ENCODE results near the gene RCBTB2.

DNA sequence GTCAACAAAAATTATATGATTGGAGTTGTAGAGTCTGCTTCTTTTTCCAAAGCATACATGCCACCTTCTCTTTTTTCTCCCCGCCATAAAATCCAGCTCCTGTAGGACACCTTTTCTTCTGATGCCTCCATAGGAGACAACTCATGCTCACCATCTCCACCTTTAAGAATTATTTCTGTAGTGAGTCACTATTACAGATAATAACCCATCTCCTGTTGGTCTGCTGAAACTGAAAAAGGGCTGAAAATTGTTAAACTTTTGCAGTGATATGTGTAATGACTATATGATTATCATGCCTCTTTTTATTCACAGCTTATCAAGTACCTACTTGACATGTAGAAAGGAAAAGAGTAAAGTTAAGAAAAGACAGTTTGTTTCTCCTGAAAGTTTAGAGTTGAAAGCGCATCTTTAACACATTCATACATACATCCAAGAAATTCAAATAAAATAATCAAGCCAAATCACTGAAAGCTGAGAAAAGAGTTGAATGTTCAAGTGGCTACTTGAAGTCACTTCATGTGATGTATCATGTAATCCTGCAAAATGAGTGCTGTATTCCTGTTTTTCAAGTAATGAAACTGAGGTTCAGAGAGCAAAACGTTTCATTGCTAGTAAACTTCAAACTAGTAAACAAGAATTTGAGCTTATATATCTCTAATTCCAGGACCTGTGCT is 84.5 kb downstream of the RCBTB2 start:
- TF ChIP-seq ZNF426 (tag by site-specific recombination; IDR thresholded peaks at IDR 0.05) (no peak), ZNF274 (IDR thresholded peaks at IDR 0.05; ENCODE audit: low read length) (no peak), ZNF274 (tag by site-specific recombination; IDR thresholded peaks at IDR 0.05; ENCODE audit: borderline replicate concordance) (no peak), ZNF561 (tag by site-specific recombination; IDR thresholded peaks at IDR 0.05; ENCODE audit: borderline replicate concordance) (no peak), ZNF596 (tag by site-specific recombination; IDR thresholded peaks at IDR 0.05) (no peak), ZNF24 (tag by site-specific recombination; IDR thresholded peaks at IDR 0.05) (no peak)
- TF ChIP-seq, protein P1, sequence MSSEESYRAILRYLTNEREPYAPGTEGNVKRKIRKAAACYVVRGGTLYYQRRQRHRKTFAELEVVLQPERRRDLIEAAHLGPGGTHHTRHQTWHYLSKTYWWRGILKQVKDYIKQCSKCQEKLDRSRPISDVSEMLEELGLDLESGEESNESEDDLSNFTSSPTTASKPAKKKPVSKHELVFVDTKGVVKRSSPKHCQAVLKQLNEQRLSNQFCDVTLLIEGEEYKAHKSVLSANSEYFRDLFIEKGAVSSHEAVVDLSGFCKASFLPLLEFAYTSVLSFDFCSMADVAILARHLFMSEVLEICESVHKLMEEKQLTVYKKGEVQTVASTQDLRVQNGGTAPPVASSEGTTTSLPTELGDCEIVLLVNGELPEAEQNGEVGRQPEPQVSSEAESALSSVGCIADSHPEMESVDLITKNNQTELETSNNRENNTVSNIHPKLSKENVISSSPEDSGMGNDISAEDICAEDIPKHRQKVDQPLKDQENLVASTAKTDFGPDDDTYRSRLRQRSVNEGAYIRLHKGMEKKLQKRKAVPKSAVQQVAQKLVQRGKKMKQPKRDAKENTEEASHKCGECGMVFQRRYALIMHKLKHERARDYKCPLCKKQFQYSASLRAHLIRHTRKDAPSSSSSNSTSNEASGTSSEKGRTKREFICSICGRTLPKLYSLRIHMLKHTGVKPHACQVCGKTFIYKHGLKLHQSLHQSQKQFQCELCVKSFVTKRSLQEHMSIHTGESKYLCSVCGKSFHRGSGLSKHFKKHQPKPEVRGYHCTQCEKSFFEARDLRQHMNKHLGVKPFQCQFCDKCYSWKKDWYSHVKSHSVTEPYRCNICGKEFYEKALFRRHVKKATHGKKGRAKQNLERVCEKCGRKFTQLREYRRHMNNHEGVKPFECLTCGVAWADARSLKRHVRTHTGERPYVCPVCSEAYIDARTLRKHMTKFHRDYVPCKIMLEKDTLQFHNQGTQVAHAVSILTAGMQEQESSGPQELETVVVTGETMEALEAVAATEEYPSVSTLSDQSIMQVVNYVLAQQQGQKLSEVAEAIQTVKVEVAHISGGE (tag by site-specific recombination; conservative IDR thresholded peaks at IDR 0.05; ENCODE audit: low read depth): no peak
- TF ChIP-seq, protein P2, sequence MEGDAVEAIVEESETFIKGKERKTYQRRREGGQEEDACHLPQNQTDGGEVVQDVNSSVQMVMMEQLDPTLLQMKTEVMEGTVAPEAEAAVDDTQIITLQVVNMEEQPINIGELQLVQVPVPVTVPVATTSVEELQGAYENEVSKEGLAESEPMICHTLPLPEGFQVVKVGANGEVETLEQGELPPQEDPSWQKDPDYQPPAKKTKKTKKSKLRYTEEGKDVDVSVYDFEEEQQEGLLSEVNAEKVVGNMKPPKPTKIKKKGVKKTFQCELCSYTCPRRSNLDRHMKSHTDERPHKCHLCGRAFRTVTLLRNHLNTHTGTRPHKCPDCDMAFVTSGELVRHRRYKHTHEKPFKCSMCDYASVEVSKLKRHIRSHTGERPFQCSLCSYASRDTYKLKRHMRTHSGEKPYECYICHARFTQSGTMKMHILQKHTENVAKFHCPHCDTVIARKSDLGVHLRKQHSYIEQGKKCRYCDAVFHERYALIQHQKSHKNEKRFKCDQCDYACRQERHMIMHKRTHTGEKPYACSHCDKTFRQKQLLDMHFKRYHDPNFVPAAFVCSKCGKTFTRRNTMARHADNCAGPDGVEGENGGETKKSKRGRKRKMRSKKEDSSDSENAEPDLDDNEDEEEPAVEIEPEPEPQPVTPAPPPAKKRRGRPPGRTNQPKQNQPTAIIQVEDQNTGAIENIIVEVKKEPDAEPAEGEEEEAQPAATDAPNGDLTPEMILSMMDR (tag by site-specific recombination; IDR thresholded peaks at IDR 0.05): no peak
